Measurements from ENCODE around the gene TIMM13.

TIMM13 gene

GRCh38 chr19:2413629-2414028 is 13.8 kb downstream of the TIMM13 start:
- POLR2A ChIA-PET, result no interaction called here
- TF ChIP-seq CTCF (IDR thresholded peaks at IDR 0.05; ENCODE audit: control extremely low read depth, extremely low read depth, low read depth, missing control alignments), result no peak
- CTCF ChIA-PET, result interaction anchor here (0.9 kb wide), 1 partner anchor 10 kb away, joined by 3 read pairs; no protein-coding TSS in a partner anchor
- DNase-seq (ENCODE audit: extremely low spot score), result no peak

- TF ChIP-seq CTCF (IDR thresholded peaks at IDR 0.05; ENCODE audit: control extremely low read depth, extremely low read depth, low read depth, missing control alignments), result no peak
- ChIA-PET CTCF (interaction anchor here (0.9 kb wide), 1 partner anchor 9 kb away, joined by 3 read pairs; no protein-coding TSS in a partner anchor), POLR2A (no interaction called here)
- no peak for DNase-seq (ENCODE audit: extremely low spot score)
Measured at GRCh38 chr19:2413159-2413558, 14.2 kb downstream of the TIMM13 start.

- no peak for TF ChIP-seq CTCF (IDR thresholded peaks at IDR 0.05; ENCODE audit: control extremely low read depth, extremely low read depth, low read depth, missing control alignments)
- POLR2A ChIA-PET, result no interaction called here
- CTCF ChIA-PET, result no interaction called here
- DNase-seq (ENCODE audit: extremely low spot score), result no peak
Measured at GRCh38 chr19:2412449-2412848, 14.9 kb downstream of the TIMM13 start.

GRCh38 chr19:2411709-2412108 is 15.7 kb downstream of the TIMM13 start:
- no peak for DNase-seq (ENCODE audit: extremely low spot score)
- CTCF ChIA-PET, result interaction anchor here (1.3 kb wide), 1 partner anchor 20 kb away, joined by 4 read pairs; no protein-coding TSS in a partner anchor
- TF ChIP-seq CTCF (IDR thresholded peaks at IDR 0.05; ENCODE audit: control extremely low read depth, extremely low read depth, low read depth, missing control alignments), result no peak
- POLR2A ChIA-PET, result no interaction called here

GRCh38 chr19:2410023-2410422 is 17.4 kb downstream of the TIMM13 start:
- CTCF ChIA-PET, result interaction anchor here (1.1 to 1.5 kb wide), 2 partner anchors 18 to 204 kb away, joined by 3 to 4 read pairs; no protein-coding TSS in a partner anchor
- TF ChIP-seq CTCF (IDR thresholded peaks at IDR 0.05; ENCODE audit: control extremely low read depth, extremely low read depth, low read depth, missing control alignments), result no peak
- DNase-seq (ENCODE audit: extremely low spot score), result no peak
- POLR2A ChIA-PET, result no interaction called here

GRCh38 chr19:2409352-2409912 is 18.0 kb downstream of the TIMM13 start:
- ChIA-PET POLR2A (no interaction called here), CTCF (interaction anchor here (1.1 to 1.5 kb wide), 2 partner anchors 17 to 204 kb away, joined by 3 to 4 read pairs; no protein-coding TSS in a partner anchor)
- no peak for DNase-seq (ENCODE audit: extremely low spot score)
- TF ChIP-seq CTCF (IDR thresholded peaks at IDR 0.05; ENCODE audit: control extremely low read depth, extremely low read depth, low read depth, missing control alignments), result no peak

All from GM10248 (cell line).